ENCODE results near the gene KLHL9.

The KLHL9 gene

GRCh38 chr9:21317956-21318923, 17.0 kb downstream of the KLHL9 start:
- DNase-seq (ENCODE audit: low spot score) = no peak

GRCh38 chr9:21316860-21317259, 18.3 kb downstream of the KLHL9 start:
- DNase-seq (ENCODE audit: low spot score) = no peak

- DNase-seq (ENCODE audit: low spot score) = no peak
Measured at GRCh38 chr9:21316032-21316842, 19.0 kb downstream of the KLHL9 start.

GRCh38 chr9:21314152-21314551, 21.1 kb downstream of the KLHL9 start:
- DNase-seq (ENCODE audit: low spot score) = no peak

GRCh38 chr9:21311889-21312288, 23.3 kb downstream of the KLHL9 start:
- DNase-seq (ENCODE audit: low spot score) = no peak

GRCh38 chr9:21305213-21305612, 30.0 kb downstream of the KLHL9 start, which contains the start of gene IFNA5:
IFNA5 (minus strand) TSS chr9:21305313; CDS start chr9:21305256, 57 bp downstream.
- DNase-seq (ENCODE audit: low spot score) = no peak

- DNase-seq (ENCODE audit: low spot score) = no peak
Measured at GRCh38 chr9:21295992-21296391, 39.2 kb downstream of the KLHL9 start.

- DNase-seq (ENCODE audit: low spot score) = no peak
Measured at GRCh38 chr9:21294904-21295538, 40.2 kb downstream of the KLHL9 start.

GRCh38 chr9:21294364-21294774, 40.8 kb downstream of the KLHL9 start:
- DNase-seq (ENCODE audit: low spot score) = no peak

- DNase-seq (ENCODE audit: low spot score) = no peak
Measured at GRCh38 chr9:21289848-21290247, 45.4 kb downstream of the KLHL9 start.

- no peak for DNase-seq (ENCODE audit: low spot score)
Measured at GRCh38 chr9:21287280-21287679, 47.9 kb downstream of the KLHL9 start.

- no peak for DNase-seq (ENCODE audit: low spot score)
Measured at GRCh38 chr9:21286659-21287058, 48.5 kb downstream of the KLHL9 start.

GRCh38 chr9:21286099-21286498, 49.1 kb downstream of the KLHL9 start:
- DNase-seq (ENCODE audit: low spot score) = no peak

- DNase-seq (ENCODE audit: low spot score) = no peak
Measured at GRCh38 chr9:21281275-21281674, 53.9 kb downstream of the KLHL9 start.
